OCI-LY1 (cell line): Measurements from ENCODE around the gene TENT4A.

ENCODE experiments used
- EZH2 ChIP-seq: fragments of 200-600 bp; sonication (generic), shearing (Covaris generic); IDR thresholded peaks from 2 replicates; pipeline ENCODE4 v1.8.0; 2017; ENCODE audit warnings: borderline replicate concordance, mixed run types, mild to moderate bottlenecking, antibody characterized with exemption, low read length, moderate library complexity, mixed read lengths
- TF ChIP-seq, protein P1 (sequence below): fragments of 200-600 bp; sonication (generic), shearing (Covaris generic); IDR thresholded peaks from 2 replicates; pipeline ENCODE4 v1.5.1; 2017; ENCODE audit warnings: mild to moderate bottlenecking, antibody characterized with exemption, low read length, moderate library complexity, mixed read lengths

DNA sequence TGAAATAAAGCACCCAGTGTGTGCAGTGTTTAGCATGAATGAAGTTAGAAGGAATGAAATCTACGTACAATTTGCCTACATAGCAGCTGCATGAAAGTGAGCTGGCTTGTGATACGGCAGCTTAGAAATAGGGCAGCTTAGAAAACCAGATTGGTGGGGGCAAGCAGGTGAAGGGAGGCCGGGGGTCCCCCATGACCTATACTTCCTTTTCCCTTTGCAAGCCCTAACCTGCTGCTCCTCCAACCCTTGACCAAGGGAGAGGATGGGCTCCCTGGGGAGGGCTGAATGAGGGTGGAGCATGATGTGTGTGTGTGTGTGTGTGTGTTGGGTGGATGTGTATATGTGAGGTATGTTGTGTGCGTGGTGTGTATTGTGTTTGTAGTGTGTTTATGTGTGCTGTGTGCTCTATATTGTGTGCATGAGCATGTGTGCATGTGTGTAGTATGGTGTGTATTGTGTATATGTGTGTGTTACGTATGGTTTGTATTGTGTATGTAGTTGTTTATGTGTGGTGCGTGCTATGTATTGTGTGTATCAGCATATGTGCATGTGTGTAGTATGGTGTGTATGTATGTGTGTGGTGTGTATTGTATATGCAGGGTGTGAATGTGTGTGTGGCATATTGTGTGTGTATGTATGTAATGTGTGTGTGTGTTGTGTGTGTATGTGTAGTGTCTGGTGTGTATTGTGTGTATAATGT lies 72.1 kb downstream of the TENT4A start:
- TF ChIP-seq, protein P1, sequence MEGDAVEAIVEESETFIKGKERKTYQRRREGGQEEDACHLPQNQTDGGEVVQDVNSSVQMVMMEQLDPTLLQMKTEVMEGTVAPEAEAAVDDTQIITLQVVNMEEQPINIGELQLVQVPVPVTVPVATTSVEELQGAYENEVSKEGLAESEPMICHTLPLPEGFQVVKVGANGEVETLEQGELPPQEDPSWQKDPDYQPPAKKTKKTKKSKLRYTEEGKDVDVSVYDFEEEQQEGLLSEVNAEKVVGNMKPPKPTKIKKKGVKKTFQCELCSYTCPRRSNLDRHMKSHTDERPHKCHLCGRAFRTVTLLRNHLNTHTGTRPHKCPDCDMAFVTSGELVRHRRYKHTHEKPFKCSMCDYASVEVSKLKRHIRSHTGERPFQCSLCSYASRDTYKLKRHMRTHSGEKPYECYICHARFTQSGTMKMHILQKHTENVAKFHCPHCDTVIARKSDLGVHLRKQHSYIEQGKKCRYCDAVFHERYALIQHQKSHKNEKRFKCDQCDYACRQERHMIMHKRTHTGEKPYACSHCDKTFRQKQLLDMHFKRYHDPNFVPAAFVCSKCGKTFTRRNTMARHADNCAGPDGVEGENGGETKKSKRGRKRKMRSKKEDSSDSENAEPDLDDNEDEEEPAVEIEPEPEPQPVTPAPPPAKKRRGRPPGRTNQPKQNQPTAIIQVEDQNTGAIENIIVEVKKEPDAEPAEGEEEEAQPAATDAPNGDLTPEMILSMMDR, result no peak
- TF ChIP-seq EZH2, result no peak
